Measurements from ENCODE around the gene TOB1. TPM values are rescaled to one million over a fixed set of nuclear protein-coding genes. Genes with fewer than 3 reads are reported as not detected.

The TOB1 gene
- total and polyA plus RNA-seq, 2 donors (not counting 1 experiment from before 2014, with no cell fraction given) = 23.3 to 28.9 TPM

- H3K4me2 ChIP-seq (replicated peaks; ENCODE audit: low read depth, low read length, poor library complexity, severe bottlenecking) = no peak overlapping the region
- H3K36me3 ChIP-seq (replicated peaks in 1 of 2; ENCODE audit: control extremely low read depth in 1 of 2, control insufficient read depth in 1 of 2, extremely low read depth in 1 of 2, insufficient read depth in 2 of 2, low read length in 1 of 2) = no peaks in the 10 kb centered on the region
- no peak for ATAC-seq (ENCODE audit: low read depth)
- no peak overlapping the region for H3K9ac ChIP-seq (ENCODE audit: low read length)
- H3K9me3 ChIP-seq (ENCODE audit: control extremely low read depth in 1 of 3, control insufficient read depth in 2 of 3, insufficient read depth in 1 of 3, low read length in 2 of 3) = peaks cover 0 to 8% (median 3%) of the 10 kb centered on the region in 3 donors
- H3K4me1 ChIP-seq (ENCODE audit: control insufficient read depth in 2 of 2, insufficient read depth in 2 of 2, low read length in 2 of 2) = peaks cover 9 to 11% of the 10 kb centered on the region in 2 donors
- no peak overlapping the region for H3K27ac Mint-ChIP-seq
- peak overlapping the region; percentile 18 for H2AFZ ChIP-seq (ENCODE audit: insufficient read depth, low read depth, low read length, poor library complexity, severe bottlenecking)
- ChIA-PET POLR2A (interaction anchor here (0.8 to 3.2 kb wide), 2 partner anchors 12 to 101 kb away, joined by 3 to 41 read pairs; partner anchors contain the start of gene TOB1), CTCF (interaction anchor here (0.7 to 10.7 kb wide), 9 partner anchors 10 to 300 kb away, joined by 3 to 400 read pairs (median 8); partner anchors contain the start of genes NME1 and TOB1)
- peaks cover 13% of the 10 kb centered on the region for H3K4me1 Mint-ChIP-seq
- 97% methylated on average over 5 of the region's 6 CpGs for WGBS (ENCODE audit: insufficient coverage)
- no peaks in the 10 kb centered on the region for H4K20me1 ChIP-seq (ENCODE audit: control insufficient read depth, insufficient read depth, low read length, poor library complexity, severe bottlenecking)
- H3K27ac ChIP-seq (ENCODE audit: low read length in 2 of 2) = no peak overlapping the region
- H3K27me3 Mint-ChIP-seq = no peaks in the 10 kb centered on the region
- H3K4me3 ChIP-seq (ENCODE audit: control extremely low read depth in 1 of 5, extremely low read depth in 1 of 5, insufficient read depth in 1 of 5, low read depth in 2 of 5, low read length in 4 of 5) = no peak overlapping the region
- H3K9me3 Mint-ChIP-seq (ENCODE audit: insufficient read depth) = peaks cover under 1% of the 10 kb centered on the region
- TF ChIP-seq EZH2 (IDR thresholded peaks at IDR 0.05; ENCODE audit: borderline replicate concordance, insufficient read depth, low read depth, low read length, poor library complexity, severe bottlenecking) = no peak
- no peak for TF ChIP-seq CTCF (IDR thresholded peaks at IDR 0.05)
- intact Hi-C loops (cut with micrococcal nuclease) = loop anchor here (5.0 kb wide), 1 partner anchor 299 kb away; the partner anchor contains the start of gene NME1
- DNase-seq = no peak
- H3K27me3 ChIP-seq (replicated peaks in 1 of 4; ENCODE audit: control extremely low read depth in 1 of 4, control insufficient read depth in 3 of 4, insufficient read depth in 4 of 4, low read length in 3 of 4) = no peaks in the 10 kb centered on the region
- H3K4me3 Mint-ChIP-seq = no peak overlapping the region
- H3K79me2 ChIP-seq (ENCODE audit: control insufficient read depth, insufficient read depth, low read length) = no peaks in the 10 kb centered on the region
Observed at GRCh38 chr17:50853781-50854180, 12.4 kb downstream of the TOB1 start.

GRCh38 chr17:50853015-50853615 lies 13.0 kb downstream of the TOB1 start:
- H2AFZ ChIP-seq (ENCODE audit: insufficient read depth, low read depth, low read length, poor library complexity, severe bottlenecking) = peak overlapping the region; percentile 80
- H3K4me2 ChIP-seq (replicated peaks; ENCODE audit: low read depth, low read length, poor library complexity, severe bottlenecking) = no peak overlapping the region
- H4K20me1 ChIP-seq (ENCODE audit: control insufficient read depth, insufficient read depth, low read length, poor library complexity, severe bottlenecking) = no peaks in the 10 kb centered on the region
- no peak overlapping the region for H3K9ac ChIP-seq (ENCODE audit: low read length)
- POLR2A ChIA-PET = interaction anchor here (0.7 to 3.2 kb wide), 3 partner anchors 13 to 204 kb away, joined by 3 to 41 read pairs (median 3); partner anchors contain the start of gene TOB1
- Mint-ChIP-seq H3K9me3 (ENCODE audit: insufficient read depth) (peaks cover 6% of the 10 kb centered on the region), H3K27ac (peak overlapping the region; percentile 86), H3K27me3 (no peaks in the 10 kb centered on the region), H3K4me3 (peak overlapping the region; percentile 65), H3K4me1 (peaks cover 13% of the 10 kb centered on the region)
- no peaks in the 10 kb centered on the region for H3K36me3 ChIP-seq (replicated peaks in 1 of 2; ENCODE audit: control extremely low read depth in 1 of 2, control insufficient read depth in 1 of 2, extremely low read depth in 1 of 2, insufficient read depth in 2 of 2, low read length in 1 of 2)
- H3K4me3 ChIP-seq (ENCODE audit: control extremely low read depth in 1 of 5, extremely low read depth in 1 of 5, insufficient read depth in 1 of 5, low read depth in 2 of 5, low read length in 4 of 5) = no peak overlapping the region
- no peaks in the 10 kb centered on the region for H3K79me2 ChIP-seq (ENCODE audit: control insufficient read depth, insufficient read depth, low read length)
- no CpG with 5 or more reads among the region's 6 CpGs for WGBS (ENCODE audit: insufficient coverage)
- no peak overlapping the region for H3K27ac ChIP-seq (ENCODE audit: low read length in 2 of 2)
- ATAC-seq (ENCODE audit: low read depth) (no peak), DNase-seq (no peak)
- H3K27me3 ChIP-seq (replicated peaks in 1 of 4; ENCODE audit: control extremely low read depth in 1 of 4, control insufficient read depth in 3 of 4, insufficient read depth in 4 of 4, low read length in 3 of 4) = no peaks in the 10 kb centered on the region
- peaks cover 0 to 15% (median 7%) of the 10 kb centered on the region in 3 donors for H3K9me3 ChIP-seq (ENCODE audit: control extremely low read depth in 1 of 3, control insufficient read depth in 2 of 3, insufficient read depth in 1 of 3, low read length in 2 of 3)
- CTCF ChIA-PET = interaction anchor here (0.6 to 10.7 kb wide), 27 partner anchors 10 to 300 kb away, joined by 3 to 400 read pairs (median 5); partner anchors contain the start of genes NME1 and TOB1
- TF ChIP-seq EZH2 (IDR thresholded peaks at IDR 0.05; ENCODE audit: borderline replicate concordance, insufficient read depth, low read depth, low read length, poor library complexity, severe bottlenecking) (no peak), CTCF (IDR thresholded peaks at IDR 0.05) (no peak)
- peaks cover 9 to 11% of the 10 kb centered on the region in 2 donors for H3K4me1 ChIP-seq (ENCODE audit: control insufficient read depth in 2 of 2, insufficient read depth in 2 of 2, low read length in 2 of 2)
- intact Hi-C loops (cut with micrococcal nuclease) = loop anchor here (5.0 kb wide), 1 partner anchor 299 kb away; the partner anchor contains the start of gene NME1
